NCI-H2227 (cell line): ENCODE data around the gene ENPP7.

Experiments used
- DNase-seq: peaks from one replicate; lab custom pipeline; 2025; ENCODE audit not compliant: unreplicated experiment; lab: John Stamatoyannopoulos, UW

The ENPP7 gene, protein sequence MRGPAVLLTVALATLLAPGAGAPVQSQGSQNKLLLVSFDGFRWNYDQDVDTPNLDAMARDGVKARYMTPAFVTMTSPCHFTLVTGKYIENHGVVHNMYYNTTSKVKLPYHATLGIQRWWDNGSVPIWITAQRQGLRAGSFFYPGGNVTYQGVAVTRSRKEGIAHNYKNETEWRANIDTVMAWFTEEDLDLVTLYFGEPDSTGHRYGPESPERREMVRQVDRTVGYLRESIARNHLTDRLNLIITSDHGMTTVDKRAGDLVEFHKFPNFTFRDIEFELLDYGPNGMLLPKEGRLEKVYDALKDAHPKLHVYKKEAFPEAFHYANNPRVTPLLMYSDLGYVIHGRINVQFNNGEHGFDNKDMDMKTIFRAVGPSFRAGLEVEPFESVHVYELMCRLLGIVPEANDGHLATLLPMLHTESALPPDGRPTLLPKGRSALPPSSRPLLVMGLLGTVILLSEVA

DNA sequence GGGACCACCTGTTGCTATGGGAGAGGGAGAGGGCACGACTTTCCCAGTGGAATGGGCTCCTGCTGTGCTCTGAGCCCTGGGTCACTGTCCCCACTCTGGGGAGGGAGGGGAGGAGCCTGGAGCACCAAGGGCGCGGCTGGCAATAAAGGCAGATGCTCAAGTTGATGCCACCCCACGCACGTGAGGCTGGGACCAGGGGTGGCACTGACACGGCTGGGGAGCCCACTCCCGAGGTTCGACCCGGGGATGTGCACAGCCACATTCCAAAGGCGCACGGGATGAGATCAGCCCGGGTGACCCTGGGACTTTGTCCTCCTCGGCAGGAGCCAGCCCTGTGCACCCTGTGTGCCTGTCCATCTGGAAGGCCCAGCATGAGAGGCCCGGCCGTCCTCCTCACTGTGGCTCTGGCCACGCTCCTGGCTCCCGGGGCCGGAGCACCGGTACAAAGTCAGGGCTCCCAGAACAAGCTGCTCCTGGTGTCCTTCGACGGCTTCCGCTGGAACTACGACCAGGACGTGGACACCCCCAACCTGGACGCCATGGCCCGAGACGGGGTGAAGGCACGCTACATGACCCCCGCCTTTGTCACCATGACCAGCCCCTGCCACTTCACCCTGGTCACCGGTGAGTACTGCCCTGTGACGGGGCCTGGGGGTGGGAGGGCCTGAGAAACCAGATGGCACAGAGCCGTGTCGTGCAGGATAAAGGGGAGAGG is at the start of gene ENPP7:
Gene ENPP7, plus strand, starts transcription at position 175 of the 715 bp plus-strand sequence. Its CDS starts 197 bp downstream, at position 372.
- DNase-seq, result no peak

DNA sequence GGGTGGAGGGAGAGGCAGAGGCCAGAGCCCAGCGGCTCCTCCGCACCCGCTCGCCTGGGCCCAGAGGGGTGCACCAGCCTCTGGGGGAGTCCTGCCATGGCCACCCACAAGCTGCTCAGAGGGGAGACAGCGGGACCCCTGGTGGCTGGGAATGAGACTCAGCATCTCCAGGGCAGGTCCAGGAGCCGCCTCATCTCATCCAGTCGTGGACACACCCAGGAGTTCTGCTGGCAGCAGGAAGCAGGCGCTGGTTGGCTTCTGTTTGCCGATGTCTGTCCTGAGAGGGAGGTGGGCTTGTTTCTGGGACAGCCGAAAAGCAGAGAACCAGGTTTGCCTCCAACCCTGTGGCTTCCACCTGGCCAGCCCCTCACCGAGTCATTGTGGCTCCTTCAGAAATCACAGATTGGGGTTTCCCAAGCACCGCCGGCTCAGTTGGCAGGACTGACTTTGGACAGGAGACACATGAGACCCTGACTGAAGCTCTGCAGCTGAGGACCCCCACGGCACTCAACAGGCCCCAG is 49.6 kb upstream of the ENPP7 start:
- no peak for DNase-seq

DNA sequence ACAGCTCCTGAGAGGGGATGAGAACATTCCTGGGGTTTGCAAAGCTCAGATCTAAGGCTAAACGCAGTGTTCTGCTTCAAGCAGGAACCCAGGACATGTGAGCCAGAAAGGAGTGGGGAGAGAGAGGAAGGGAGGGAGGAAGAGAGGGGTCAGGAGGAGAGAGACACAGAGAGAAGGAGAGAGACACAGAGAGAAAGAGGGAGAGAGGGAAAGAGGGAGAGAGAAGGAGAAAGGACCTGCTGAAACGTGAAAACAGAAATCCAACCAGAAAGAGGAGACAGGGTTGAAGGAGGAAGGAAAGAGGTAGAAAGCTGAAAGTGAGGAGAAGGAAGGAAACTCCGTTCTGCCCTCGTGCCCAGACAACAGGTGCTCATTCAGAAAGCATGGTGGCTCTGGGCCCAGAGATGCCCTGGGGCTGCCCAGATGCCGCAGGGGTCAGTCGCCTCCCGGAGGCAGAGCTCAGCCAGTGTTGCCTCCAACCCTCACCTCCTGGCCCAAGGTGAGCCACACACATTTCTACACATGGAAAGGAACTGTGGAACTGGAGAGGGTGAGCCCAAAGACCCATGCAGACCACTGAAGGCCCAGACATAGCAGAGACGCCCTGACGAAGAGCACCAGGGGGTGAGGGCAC is 49.0 kb upstream of the ENPP7 start:
- DNase-seq, result no peak

DNA sequence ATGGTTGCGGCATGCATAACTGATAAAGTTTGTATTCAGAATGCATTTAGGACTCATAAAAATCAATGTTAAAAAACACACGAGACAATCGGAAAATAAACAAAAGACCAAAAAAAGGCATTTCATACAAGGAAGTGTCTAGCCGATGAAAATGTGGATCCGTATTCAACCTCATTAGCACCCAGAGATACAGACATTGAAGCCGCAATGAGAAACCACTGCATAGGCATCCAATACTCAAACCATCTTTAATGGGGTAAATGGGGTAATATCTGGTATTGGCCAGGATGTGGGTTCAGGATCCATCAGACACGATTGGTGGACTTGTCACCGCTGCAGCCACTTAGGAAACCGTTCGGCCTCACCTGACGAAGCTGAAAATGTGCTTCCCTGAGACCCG is 47.4 kb upstream of the ENPP7 start:
- DNase-seq, result no peak

DNA sequence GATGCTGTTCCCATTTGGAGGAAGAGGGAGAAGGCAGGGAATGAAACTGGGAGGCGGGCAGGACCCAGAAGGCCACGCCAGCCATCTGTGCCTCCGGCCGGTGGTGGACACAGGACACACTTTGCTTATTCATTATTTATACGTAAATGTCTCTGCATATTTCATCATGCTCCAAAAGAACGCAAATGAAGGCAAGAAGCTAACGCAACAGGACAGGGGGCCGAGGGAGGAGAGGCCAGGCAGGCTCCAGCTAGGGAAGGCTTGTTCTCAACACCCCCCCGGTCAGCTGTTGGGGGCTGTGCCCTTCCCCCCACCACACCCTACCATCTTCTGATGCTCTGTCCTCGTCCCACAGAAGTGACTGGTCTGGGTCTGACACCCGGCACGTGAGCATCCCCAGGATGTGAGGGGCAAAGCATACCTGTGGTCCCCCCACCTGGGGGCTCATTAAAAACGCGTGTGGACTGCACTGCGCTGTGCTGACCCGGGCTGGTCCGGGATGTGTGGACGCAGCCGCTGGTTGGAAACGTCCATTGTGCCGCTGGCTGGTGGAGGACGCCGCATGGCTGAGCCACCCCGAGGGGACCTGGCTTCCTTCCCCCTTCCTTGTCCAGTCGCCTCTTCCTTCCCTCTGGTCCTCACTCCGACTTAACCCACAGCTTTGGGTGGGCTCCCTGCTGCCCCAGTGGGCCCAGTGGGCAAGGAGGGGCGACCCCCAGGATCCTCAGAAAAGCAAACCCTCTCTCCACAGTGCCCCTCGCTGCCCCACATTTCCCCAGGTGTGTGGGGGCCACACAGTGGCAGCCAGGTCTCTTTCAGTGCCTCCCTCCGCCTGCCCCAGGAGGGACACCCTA is 46.4 kb upstream of the ENPP7 start:
- no peak for DNase-seq

DNA sequence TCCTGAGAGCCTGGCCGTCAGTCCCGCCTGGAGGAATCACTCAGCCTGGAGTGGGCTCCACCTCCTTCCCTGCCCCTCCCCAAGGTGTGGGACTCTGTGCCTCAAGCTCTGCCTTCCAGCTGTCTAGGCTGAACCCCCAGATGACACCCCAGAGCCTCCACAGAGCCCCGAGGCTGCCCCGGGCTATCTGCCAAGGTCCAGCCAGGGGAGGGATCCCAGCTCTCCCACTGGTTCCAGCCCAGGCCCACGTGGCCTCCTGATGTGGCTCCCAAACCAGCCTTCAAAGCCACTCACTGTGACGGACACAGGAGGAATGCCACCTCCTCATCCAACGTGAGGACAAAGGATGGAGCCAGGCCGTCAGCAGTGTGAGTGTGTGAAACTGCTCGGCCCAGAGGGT is 45.6 kb upstream of the ENPP7 start:
- no peak for DNase-seq

DNA sequence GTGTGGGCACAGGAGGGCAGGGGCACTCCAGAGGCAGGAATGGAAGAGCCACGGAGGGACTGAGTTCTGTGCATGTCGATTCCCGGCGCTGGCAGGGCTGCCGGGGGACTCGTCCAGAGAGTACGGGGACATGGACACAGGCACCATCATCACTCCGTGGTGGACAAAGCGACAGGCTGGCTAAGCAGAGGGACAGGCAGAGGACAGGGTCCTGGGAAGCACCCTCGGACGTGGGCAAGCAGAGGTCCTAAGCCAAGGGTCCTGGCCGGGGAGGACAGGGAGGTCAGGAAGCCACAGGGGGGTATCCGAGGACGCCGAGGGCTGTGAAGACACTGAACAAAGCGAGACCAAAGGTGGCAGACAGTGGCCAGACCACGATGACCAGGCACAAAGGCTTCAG is 44.3 kb upstream of the ENPP7 start:
- DNase-seq, result no peak

DNA sequence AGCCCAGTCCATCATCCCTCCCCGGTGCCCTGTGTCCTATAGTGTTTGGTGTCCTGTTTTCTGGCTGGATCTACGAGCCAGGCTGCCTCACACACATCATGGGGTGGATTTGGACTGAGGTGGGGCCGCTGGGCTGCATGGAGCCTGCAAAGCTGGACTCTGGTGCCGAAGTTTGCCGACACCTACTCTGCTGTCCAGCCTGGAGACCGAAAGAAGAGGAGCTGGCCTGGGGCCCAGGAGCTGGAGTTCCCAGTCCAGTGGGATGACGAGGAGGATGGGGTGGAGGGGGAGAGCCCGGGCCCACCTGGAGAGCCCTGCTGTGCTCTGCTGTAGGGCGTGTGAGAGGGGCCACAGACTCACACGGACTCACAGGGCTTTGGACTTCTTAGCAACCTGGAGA is 40.3 kb upstream of the ENPP7 start:
- no peak for DNase-seq

DNA sequence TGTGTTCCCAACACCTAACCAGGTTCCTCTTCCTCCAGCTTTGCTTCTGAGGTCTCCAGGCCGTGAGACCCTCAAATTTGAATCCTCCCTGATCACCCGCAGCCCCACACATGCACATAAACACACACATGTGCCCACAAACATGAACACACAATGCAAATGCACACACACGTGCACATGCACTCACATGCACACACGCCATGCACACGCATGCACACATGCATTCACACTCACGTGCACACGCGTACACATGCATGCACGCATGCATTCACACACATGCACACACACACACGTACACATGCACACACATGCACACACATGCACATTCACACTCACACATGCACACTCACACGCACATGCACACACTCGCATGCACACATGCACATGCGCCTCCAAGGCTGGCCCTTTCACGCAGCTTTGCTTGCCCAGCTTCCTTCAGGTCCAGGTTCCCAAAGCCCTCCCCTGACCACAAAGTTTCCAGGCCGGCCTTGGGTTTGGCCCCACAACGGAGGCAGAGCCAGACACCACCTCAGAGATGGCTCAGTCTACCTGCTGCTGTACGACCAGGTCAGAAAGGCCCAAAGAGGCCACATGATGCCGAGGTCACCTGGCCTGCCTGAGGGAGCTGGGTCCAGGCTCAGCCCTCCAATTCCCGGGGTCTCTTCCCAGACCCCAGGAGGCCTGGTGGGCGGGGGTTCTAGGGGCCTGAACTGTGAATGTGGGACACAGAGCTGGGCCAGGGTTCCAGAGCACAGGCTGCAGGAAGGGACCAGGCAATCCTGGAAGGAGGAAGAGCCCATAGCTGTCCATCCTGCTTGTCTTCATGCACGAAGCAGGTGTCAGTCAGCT is 39.5 kb upstream of the ENPP7 start:
- DNase-seq, result no peak

DNA sequence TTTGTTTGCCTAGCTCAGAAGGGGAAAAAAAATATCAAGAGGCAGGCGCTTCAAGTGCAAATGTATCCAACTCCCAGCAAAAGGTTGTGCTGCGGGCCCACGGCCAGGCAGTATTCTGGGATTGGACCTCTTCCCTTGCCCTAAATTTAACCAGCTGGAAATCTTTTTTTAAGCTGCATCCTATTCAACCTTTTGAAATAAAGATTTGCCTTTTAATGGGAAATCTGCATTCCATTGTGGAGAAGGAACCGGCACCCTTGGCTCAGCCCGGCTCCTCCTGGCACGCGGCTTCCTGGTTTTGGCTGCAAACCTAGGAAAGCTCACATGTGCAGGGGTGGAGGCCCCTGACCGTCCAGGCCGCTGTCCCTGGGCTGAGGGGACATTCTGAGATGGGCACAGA is 38.8 kb upstream of the ENPP7 start:
- no peak for DNase-seq

DNA sequence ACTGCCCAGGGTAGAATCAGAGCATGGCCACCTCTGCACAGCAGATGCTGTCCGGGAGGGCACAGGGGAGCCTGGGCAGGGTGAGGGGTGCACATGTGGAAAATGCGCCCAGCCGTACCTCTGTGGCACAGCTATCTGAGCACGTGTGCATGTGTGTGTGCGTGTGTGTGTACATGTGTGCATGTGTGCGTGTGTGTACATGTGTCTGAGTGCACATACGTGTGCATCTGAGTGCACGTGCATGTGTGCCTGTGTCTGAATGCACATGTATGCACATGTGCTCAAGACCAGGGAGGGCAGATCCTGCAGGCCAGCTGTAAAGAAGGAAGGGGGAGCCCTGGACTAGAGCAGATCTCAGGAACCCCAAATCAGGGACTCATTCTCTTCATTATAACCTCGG is 37.3 kb upstream of the ENPP7 start:
- DNase-seq, result no peak

DNA sequence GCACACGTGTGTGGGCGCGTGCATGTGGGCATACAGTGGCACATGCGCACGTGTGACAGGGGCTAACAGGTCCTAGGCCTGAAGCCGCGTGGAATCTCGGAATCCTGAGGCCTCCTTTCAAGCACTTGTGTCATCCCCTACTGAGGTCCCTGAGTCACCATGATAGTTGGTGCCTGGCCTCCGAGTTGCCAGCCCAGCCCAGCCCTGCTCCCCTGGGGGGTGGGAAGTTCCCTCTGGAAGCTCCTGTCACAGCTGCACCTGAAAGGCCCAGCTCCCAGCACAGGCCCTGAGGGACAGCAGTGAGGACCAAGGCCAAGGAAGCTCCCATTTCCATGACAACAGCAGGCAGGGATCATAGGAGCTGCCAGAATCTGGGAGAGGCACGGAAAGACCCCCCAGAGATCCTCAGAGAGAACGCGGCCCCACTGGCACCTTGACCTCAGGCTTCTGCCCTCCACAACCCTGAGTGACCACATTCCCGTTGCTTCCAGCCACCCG is 35.4 kb upstream of the ENPP7 start:
- DNase-seq, result no peak

DNA sequence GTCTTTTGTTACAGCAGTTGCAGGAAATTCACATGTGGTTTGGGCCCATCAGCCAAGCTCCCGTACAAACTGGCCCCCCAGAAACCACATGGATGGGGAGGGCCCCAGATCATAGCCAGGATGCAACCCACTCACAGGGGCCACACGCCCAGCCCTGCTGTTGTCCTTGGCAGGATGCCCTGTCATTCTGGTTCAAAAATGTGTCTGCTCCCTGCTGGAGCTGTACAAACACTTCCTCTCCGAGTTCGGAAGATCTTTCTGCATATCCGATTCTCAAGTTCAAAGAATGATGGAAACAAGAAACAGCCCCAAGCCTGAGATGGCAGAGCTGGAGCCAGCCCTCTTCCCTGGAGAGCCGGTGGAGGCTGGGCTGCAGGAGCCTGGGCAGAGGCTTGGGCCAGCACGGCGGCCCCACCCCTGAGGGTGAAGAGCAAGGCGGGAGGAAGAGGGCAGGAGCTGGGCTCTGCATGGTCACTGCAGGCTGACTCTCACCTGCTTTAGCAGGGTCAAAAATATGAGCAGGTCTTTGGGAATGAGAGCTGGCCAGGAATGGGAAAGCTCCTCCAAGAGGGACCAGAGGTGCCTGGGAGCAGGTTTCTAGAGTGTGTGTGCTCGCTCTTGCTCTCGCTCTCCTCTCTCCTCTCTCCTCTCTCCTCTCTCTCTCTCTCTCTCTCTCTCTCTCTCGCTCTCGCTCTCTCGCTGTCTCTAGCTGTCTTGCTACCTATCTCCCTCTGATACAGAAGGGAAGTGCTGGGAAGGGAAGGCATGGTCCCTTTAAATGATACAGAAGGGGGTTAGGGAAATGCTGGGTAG is 34.7 kb upstream of the ENPP7 start:
- DNase-seq, result no peak

DNA sequence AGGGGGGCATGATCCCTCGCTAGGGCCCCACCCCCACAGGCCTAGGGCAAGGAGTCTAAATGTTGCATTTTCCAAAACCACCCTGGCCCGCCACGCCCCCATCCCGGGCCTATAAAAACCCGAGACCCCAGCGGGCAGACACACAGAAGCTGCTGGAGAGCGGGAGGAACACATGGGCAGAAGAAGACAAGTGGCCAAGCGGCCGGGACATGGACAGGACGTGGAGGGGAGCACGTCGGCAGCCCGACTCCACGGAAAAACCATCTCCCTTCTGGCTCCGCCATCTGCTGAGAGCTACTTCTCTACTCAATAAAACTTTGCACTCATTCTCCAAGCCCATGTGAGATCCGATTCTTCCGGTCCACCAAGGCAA is 34.1 kb upstream of the ENPP7 start:
- DNase-seq, result no peak

DNA sequence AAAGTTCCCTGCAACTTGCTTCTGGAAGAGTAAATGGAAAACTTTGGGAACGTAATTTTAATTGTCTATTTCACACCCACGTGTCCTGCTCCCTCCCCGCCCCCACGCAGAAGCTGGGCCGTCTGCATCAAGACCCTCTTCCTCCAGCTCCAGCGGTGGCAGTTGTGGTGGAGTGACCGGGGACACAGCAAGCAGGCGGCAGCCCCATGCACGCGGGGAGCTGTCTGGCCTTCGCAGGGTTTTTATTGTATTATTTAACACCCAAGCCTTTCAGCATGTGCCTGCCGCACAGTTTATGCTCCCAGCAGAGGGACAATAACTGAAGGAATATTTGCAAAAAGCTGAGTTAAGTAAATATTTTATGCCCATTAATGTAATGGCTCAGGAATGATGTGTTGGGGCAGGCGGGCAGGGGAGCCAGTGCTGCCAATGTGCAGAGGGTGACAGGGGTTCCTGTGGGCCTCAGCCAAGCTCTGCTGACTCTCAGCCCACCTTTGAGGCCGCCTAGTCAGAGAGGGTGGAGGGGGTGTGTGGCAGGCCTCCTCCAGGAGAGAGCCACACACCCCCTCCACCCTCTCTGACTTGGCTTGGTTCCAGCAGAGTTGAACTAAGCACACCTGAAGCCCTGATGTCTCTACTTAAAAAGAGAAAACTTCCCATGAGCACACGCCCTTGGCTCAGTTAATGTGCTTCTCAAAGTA is 32.4 kb upstream of the ENPP7 start:
- DNase-seq, result peak; percentile 9

DNA sequence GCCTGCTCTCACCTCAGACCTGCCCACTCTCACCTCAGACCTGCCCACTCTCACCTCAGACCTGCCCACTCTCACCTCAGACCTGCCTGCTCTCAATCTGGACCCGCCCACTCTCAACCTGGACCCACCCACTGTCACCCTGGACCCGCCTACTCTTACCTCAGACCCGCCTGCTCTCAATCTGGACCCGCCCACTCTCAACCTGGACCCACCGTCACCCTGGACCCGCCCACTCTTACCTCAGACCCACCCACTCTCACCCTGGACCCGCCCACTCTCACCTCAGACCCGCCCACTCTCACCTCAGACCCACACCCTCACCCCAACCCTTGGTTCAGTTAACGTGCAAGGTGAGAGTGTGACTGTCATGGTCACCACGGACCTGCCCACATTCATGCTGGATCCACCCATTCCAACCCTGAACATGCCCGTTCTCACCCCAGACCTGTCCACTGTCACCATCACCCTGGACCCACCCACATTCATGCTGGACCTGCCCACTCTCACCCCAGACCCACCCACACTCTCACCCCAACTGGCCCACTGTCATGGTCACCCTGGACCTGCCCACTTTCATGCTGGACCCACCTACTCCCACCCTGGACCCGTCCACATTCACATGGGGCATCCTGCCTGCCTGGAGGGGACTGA is 31.2 kb upstream of the ENPP7 start:
- DNase-seq, result no peak

DNA sequence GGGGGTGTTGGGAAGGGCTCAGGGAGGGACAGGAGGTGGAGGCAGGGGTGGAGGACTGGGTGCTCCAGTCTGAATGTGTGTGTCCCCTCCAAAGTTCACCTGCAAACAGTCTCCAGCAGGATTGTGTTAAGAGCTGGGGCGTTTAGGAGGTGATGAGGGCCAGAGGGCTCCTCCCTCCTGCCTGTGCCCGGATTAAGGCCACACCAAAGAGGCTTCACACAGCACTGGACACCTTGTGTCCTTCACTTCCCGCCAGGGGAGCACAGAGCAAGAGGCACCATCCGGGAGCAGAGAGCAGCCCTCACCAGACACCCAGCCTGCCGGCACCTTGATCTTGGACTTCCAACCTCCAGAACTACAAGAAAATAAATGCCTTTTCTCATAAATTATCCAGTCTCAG is 30.2 kb upstream of the ENPP7 start:
- DNase-seq, result no peak

DNA sequence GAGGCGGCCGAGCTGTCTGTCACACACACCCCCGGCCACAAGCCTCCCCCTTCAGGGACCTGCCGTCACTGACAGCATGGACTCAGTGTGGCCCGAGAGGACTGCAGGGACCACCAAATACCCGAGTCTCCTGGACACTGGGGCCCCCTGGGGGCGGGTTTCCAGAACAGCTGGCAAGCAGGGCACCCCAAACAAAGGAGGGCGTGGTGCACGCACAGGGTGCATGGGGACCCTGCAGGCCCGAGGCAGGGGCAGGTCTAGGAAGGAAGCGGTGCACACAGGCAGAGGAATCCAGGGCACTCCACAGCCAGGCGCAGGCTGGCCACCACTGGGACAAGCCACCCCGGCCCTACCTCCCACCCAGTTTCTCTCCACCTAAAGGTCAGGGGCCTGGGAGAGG is 28.7 kb upstream of the ENPP7 start:
- no peak for DNase-seq
